HG03439 (cell line): ENCODE measurements around the gene RNF19B.
A peak's percentile ranks its signal among the peaks of the same experiment; 100 is the strongest.

Experiments
- ATAC-seq: cut with Tn5 transposase; IDR thresholded peaks from one replicate; pipeline ENCODE4 v1.9.1; 2021; ENCODE audit warnings: mild to moderate bottlenecking, moderate library complexity; ENCODE audit not compliant: unreplicated experiment

RNF19B gene, protein sequence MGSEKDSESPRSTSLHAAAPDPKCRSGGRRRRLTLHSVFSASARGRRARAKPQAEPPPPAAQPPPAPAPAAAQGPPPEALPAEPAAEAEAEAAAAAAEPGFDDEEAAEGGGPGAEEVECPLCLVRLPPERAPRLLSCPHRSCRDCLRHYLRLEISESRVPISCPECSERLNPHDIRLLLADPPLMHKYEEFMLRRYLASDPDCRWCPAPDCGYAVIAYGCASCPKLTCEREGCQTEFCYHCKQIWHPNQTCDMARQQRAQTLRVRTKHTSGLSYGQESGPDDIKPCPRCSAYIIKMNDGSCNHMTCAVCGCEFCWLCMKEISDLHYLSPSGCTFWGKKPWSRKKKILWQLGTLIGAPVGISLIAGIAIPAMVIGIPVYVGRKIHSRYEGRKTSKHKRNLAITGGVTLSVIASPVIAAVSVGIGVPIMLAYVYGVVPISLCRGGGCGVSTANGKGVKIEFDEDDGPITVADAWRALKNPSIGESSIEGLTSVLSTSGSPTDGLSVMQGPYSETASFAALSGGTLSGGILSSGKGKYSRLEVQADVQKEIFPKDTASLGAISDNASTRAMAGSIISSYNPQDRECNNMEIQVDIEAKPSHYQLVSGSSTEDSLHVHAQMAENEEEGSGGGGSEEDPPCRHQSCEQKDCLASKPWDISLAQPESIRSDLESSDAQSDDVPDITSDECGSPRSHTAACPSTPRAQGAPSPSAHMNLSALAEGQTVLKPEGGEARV

GRCh38 chr1:32964461-32965250 lies at the start of gene RNF19B:
Gene RNF19B (minus strand): TSS chr1:32964809. CDS start chr1:32964685, 124 bp downstream.
- peak; percentile 74 for ATAC-seq

GRCh38 chr1:33013791-33014190 lies 49.2 kb upstream of the RNF19B start:
- ATAC-seq: no peak

DNA sequence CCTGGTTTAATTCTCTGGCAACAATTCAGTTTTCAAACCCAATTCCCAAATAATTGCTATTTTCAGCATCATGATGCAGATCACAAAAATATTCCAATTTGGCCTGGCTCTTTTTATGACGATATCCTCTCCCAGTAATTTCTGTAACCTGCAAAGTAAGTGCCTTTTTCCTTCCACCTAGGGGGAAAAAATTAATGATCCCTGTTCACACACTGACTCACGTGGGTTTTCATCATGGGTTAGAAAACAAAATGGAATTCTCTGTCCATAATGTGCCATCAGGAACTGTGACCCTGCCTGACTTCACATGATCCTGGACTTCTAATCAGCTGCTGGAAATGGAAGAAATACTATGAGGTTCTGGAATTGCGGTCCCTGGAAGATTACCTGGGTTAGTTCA lies 47.6 kb upstream of the RNF19B start:
- ATAC-seq: no peak

GRCh38 chr1:33010932-33011731 lies 46.5 kb upstream of the RNF19B start:
- no peak for ATAC-seq

DNA sequence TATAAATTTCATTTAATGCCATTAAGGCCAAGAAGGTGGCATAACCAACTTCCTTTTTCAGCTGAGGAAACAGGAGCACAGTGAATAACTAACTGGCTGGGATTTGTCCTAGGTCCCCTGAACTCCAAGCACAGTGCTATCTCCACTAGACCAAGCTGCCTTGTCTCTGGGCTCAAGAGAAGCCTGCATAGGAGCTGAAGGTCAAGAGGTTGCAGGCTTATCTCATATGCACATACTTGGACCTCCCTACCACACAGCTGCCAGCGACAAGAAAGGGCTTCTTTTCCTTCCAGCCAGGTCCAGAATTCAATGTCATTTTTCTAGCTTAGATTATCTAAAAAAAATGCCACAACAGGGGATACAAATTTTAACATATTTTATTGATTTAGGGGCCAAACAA lies 45.0 kb upstream of the RNF19B start:
- ATAC-seq: no peak

GRCh38 chr1:33008051-33008914 lies 43.7 kb upstream of the RNF19B start:
- ATAC-seq: no peak

GRCh38 chr1:33007190-33008050 lies 42.8 kb upstream of the RNF19B start:
- no peak for ATAC-seq

DNA sequence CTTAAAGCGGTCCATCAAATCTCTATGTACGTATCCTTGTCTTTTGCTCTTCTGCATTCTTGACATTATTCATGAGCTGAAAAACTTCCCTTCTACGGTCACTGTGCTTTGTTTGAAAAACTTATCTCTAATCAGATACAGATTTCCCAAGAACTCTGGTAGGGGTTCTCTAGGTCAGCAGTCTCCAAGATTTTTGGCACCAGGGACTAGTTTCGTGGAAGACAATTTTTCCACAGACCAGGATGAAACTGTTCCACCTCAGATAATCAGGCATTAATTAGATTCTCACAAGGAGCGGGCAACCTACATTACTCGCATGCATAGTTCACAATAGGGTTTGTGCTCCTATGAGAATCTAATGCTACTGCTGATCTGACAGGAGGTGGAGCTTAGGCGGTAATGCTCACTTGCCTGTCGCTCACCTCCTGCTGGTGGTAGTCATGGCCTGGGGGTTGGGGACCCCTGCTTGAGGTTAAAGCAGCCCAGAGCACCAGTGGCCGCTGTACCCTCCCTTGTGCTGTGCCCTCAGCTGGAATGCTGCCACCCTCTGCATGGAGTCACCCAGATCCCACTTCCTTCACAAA lies 41.3 kb upstream of the RNF19B start:
- ATAC-seq: no peak

DNA sequence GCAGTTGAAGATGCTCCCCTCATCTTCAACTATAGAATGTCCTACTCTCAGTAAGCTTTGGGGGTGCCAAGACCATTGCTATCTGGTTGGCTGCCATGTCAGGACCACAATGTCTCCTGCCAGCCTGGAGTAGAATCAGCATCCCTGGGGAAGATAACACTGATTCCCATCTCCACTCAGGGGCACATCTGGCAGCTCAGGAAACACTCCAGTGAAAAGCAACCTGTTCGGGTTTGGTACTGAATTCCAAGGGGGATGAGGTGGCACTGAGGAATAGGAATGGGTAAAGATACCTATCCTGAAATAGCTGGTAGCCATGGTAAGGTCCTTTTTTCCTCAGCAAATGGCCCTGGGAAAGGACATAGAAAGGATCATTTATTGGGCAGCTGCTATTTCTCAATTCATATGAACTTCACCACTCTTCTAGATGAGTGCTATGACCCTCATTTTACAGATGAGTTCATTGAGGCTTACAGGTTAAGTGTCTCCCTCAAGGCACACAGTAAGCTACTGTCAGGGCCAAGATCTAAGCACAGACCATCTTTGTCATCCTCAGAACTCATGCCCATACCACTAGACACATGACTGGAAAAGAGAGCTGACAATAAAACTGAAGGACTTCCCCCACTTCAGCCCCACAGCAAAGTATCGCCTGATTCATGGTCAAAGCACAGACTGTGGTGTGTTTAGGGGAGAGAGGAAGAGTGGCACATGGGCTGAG lies 40.7 kb upstream of the RNF19B start:
- no peak for ATAC-seq

- no peak for ATAC-seq
These were observed 40.0 kb upstream of the RNF19B start for GRCh38 chr1:33004613-33005012.

DNA sequence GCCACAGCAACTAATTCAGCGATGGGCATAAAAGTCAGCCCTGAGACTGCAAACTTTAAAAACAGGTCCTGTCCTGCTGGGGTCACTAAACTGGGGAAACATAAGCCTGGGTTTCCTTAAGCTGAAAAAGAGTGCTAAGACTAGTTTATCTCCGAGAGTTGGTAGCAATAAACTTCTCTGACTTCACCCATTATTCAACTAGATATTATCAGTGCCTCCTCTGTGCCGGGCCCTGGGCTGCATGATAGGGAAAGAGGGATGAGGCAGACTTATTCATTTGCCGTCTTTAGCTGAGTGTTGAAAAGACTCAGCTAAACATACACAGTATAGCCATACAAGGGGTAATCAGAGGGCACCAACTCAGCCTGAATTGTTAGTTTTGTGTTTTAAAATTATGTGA lies 39.0 kb upstream of the RNF19B start:
- no peak for ATAC-seq

DNA sequence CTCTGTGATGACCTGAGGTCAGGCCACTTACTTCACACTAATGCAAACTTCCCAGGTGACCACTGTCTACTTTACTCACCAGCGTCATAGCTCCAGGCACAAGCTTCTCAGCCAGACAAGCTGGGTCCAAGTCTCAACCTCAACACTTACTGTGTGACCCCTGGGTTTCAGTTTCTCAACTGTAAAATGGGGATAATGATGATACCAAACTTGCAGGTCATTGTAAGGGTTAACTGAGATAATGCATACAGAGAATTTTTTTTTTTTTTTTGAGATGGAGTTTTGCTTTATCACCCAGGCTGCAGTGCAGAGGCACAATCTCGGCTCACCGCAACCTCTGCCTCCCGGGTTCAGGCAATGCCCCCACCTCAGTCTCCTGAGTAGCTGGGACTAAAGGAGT lies 37.4 kb upstream of the RNF19B start:
- no peak for ATAC-seq

- ATAC-seq: no peak
These were observed 36.7 kb upstream of the RNF19B start for GRCh38 chr1:33001282-33001681.

GRCh38 chr1:33000427-33001026 lies 35.9 kb upstream of the RNF19B start:
- ATAC-seq: no peak

- no peak for ATAC-seq
These were observed 34.4 kb upstream of the RNF19B start for GRCh38 chr1:32998997-32999396.

DNA sequence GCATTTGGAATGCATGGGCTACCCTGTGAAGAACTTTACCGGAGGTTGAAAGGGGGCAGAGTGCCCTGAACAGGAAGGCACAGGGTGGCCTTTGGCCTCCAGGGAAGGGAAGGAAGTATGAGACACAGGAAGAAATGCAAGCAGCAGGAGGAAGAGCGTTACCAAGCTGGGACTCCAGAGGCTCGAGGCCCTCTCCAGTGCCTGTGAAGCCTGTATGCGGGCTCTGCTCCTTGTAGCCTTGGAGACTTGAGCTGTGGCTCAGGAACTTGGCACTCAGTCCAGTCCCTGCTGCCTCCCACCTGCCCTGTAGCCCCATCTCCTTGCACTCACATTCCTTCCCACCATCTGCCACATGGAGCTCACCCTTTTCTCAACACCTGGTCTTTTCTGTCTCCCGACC lies 33.5 kb upstream of the RNF19B start:
- no peak for ATAC-seq

DNA sequence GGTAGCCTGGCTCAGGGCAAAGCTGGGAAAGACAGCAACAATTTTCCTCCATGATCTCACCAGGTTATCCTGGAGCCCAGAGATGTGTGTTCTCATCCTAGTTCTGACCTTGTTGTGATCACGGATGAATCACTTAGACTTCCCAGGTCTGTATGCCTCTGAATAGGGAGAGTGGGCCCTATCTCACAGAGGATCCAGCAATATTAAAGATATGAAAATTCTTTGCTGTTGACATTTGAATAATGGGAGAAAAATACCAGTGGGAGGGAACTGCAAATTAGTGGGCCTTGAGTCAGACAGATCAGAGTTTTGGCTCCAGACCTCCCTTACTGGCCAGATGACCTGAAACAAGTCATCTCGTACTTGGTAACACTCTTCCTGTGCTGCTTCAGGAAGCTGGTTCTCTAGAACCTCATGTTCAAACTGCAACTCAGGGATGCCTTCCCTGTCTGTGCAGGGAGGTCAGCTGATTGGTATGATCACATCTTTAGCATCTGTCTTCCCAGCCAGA lies 32.8 kb upstream of the RNF19B start:
- no peak for ATAC-seq
